GM19455 (cell line): ENCODE measurements around the gene CARD6.
"Not testable (repeated sequence)": the region's sequence is repeated elsewhere in the genome, so short reads cannot be mapped to it uniquely, and the experiment has no call there.

ENCODE experiments used
- ATAC-seq: cut with Tn5 transposase; IDR thresholded peaks from one replicate; pipeline ENCODE4 v1.9.1; 2021; ENCODE audit not compliant: unreplicated experiment

Gene CARD6

DNA sequence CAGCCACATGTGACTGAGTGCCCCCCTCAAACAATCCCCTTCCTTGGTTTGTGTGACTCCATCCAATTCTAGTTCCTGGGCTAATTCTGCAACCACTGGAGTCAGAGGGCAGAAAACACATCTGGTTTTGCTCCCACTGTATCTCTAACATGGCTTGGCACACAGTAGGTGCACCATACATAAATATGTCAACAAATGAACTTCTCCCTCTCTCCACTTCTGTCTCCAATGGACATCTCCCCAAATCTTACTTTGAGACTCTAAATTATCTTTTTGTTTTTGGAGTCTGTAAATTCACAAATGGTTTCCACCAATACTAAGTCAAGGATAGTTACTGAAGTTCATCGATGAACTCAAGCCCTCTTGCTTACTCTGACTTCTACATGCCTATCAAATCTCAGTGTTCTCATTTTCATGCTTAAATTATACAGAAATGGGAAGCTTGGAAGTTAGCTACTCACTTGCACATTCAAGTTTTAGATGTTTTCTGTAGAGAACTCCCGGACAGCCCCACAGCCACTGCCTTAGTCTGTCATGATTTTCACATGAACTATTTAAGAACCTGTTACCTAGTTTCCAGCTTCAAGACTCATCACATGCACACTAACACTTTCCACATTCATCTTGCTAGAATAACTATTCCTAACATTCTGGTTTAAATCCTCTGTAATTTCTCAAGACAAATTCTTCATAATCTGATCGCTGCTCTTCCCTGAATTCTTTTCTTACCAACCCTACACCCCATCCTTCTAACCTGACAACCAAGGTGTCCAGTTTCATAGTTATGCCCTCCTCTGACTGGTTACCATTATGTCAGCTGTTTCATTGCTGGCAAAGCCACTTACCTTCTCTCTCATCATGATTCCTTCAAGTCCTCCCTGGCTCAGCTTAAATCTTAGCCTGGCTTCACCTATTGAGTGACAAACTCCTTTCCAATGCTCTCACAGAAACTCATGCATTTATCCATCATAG is 12.2 kb upstream of the CARD6 start:
- ATAC-seq = no peak

DNA sequence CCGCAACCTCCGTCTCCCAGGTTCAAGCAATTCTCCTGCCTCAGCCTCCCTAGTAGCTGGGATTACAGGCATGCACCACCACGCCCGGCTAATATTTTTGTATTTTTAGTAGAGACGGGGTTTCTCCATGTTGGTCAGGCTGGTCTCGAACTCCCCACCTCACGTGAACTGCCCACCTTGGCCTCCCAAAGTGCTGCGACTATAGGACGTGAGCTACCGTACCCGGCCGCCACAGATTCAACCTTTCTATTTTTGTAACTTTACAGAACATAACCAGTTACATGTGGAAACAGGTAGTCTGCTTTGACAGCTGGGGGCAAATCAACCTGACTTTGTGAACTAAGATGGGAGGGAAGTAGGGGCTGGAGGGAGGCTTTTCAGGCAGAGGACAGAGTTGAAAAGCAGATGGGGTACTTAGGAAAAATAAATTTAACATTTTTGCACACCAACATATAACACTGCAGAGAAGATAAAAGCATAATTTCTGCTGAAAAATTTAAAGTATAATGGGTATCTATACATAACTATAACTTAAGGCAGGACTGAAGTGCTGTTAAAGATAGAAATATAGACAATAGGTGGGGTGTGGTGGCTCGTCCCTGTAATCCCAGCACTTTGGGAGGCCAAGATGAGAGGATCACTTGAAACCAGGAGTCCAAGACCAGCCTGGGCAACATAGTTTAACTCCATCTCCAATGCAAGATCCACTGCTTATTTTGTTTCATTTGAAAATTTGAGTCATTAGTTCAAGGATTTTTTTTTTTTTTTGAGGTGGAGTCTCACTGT is 11.2 kb upstream of the CARD6 start:
- no peak for ATAC-seq

DNA sequence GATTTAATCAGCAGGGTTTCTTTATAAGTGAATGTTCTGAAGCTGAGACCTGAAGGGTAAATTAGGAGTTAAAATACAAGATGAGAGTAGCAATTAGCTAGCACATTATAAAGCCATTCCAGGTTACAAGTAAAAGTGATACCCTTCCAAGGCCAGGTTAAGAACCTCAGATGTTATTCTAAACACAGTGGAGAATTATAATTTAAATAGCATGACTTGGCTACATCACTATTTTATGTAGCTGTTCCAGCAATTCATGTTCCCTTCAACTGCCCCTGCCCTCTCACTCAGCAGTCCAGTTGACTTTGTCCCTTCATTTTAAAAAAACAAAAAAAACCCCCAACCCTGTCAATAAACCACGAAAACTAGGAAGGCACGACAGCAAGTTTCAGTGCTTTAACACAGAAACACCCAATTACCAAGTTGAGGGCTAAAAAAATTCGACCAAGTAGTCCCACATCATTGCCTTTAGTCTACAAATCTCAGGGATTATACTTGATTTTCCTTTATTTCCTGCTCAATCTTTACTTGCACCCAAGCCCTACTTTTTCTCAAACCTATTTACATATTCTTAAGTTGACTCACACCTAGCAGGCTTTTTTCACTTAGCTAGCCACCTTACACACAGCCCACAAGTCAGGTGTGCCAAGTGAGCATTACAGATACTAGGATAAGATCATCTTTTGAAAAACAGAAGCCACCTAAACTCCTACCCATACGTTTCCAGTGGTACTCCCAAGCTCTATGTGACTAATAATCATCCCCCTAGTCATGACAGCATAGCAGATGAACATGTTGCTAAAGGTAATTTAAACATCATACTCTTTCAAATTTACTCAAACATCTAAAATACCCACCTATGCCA is 9.6 kb upstream of the CARD6 start:
- no peak for ATAC-seq

DNA sequence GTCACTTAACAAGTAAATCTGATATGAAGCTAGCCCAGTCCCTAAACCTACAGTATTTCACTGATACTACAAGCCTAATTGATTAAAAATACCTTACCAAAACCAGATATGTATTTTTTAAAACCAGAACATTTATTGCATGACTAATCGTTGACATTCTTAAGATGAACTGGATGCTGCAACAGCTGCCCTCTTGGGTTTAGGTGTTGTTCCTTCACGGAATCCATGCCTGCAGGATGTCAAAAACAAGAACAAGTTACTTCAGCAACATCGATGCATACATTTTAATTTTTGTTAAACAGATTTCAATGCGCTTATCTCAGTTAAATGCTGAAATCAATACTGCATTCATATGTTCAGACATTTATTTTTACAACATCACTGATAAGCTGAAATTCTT is 8.8 kb upstream of the CARD6 start:
- no peak for ATAC-seq

DNA sequence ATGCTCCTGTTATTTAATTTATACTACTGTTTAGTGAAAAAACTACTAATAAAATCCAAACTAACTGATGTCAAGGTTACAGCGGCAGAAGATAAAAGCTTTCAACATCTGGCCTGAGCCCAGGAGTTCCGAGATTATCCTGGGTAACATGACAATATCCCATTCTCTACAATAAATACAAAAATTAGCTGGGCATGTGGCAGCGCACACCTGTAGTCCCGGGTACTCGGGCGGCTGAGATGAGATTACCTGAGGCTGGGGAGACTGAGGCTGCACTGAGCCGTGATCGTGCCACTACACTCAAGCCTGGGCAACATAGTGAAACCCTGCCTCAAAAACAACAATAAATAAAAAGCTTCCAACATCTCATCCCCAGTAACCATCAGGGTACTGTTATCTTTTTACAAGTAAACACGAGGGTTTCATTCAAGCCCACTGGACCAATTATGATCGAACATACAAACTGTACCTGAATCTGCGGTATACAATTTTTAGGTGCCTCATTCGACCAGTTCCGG is 7.4 kb upstream of the CARD6 start:
- ATAC-seq = no peak

DNA sequence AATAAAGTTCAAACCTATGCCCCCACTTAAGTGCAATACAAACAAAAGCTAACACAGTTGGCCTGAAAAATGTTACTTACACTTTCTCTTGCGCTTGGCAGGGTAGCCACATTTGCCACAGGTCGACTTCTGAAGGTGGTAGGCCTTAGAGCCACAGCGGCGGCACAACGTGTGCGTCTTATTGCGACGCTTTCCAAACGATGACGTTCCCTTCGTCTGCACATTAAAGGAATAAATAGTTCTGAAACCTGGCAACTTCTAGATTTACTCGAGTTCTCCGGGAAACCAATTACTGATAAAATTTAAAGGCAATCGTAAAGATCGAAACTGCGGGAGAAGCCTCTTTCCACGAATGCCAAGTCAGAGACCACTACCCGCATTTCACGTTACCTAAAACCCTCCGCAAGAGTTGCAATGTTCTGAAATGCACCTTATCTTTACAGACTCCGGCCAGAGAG is 6.7 kb upstream of the CARD6 start:
- ATAC-seq = peak; percentile 0

DNA sequence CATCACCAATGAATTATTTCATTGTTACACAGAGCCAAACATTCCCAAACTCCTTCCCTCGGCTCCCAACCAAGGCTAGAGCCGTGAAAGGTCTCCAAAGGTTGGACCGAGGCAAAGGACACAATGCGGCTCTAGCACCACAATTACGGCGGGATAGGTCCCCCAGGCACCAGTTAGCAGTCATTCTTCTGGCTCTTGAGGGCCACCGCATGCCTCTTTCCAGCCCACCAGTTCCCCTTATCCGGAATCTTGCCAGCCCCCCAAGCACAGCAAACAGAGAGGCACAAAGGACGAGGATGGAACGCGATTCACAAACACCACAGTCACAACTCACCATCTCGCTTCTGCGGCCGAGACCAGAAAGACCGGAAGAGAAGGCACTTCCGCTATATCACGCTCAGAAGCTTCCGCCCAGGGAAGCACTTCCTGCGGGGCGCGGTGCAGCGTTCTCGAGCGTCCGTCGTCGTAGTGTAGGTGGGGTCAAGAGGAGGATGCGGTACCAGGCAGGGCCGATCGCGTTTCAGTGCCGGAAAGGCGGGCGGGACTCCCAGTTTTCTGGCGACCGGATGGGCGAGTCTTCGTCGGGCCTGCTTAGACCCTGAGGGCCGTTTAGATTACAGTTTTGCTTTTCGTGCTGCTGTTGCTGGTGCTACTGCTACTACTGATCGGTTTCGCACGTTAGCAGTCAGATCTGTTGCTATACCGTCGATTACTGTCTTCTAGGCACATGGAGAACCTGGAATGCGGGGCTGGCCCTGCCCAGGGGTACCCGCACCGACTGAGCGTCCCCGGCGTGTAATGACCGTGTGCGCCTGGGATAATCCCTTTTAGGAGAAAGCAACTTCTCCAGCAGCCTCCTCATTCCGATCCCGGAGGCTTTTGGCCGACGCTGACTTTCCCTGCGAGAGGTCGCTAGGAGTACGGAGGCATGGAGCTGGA is 6.0 kb upstream of the CARD6 start, which contains the start of gene RPL37:
TSS of gene RPL37 (minus strand) at position 374 of the 939 bp plus-strand sequence. CDS start at position 337, 37 bp downstream.
- ATAC-seq = peak; percentile 97

DNA sequence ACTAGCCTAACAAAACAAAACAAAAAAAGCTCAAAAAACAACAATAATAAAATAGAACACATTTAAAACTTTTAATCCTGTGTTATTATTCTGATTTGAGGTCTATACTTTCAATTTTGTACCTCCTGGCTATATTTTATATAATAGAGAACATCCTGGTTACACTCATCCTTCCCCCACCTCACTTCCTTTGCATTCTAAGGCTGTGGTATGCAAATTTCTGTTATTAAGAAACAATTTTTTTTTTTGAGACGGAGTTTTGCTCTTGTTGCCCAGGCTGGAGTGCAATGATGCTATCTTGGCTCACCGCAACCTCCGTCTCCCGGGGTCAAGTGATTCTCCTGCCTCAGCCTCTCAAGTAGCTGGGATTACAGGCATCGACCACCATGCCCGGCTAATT is 3.1 kb upstream of the CARD6 start:
- no peak for ATAC-seq

DNA sequence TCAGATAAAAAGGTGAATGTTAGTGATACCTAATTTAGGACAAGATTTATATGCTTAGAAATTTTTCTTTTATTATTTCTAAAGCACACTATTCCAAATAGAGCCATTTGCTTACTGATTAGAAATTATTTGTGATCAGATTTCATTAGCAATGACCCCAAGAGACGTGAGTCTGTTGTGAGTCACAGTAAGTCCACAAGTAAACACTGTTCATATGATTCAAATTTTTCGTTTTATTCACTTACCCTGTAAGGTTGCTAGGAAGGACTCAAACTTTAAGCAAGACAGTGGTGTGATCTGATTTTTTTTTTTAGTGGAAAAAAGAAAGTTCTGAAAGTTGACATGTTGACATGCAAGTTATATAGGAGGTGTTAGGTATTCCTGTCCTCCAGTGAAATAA is 1.2 kb downstream of the CARD6 start:
- ATAC-seq = no peak

DNA sequence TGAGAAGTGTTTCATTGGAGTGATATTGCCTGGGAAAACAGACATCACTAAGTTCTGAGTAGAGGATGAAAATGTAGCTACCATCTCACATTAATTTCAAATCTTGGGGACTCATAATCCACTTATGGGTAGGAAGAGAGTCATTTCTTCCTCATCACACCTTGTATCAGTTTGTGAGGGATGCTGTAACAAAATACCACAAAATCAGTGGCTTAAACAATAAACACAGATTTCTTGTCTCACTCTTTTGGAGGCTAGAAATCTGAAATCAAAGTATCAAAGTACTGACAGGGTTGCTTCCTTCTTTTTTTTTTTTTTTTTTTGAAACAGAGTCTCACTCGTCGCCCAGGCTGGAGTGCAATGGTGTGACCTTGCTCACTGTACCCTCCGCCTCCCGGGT is 3.4 kb downstream of the CARD6 start:
- no peak for ATAC-seq

DNA sequence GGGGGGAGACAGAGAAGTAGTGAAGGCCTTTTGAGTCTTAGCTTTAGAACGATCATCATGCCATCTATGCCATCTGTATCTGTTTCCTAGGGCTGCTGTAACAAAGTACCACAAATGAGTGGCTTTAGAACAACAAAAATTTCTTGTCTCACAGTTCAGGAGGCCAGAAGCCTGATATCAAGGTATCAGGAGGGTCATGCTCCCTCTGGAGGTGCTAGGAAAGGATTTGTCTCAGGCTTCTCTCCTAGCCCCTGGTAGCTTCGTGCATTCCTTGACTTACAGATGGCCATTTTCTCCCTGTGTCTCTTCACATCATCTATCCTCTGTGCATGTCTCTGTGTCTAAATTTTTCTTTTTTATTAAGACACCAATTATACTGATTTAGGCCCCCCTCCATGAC is 5.2 kb downstream of the CARD6 start:
- ATAC-seq = no peak

DNA sequence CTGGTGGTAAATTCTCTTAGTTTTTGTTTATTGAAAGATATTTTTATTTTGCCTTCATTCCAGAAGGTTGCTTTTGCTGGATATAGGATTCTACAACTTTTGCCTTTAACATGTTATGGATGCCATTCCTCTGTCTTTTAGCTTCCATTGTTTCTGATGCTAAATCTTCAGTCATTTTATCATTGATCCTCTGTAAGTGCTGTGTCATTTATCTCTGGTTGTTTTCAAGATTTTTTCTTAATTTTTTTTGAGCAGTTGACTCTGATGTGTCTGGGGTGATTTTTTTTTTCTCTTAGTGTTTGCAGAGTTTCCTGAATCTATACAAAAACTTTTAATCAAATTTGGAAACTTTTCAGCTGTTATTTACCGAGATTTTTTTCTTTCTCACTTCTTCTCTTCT is 6.4 kb downstream of the CARD6 start:
- ATAC-seq = no peak

DNA sequence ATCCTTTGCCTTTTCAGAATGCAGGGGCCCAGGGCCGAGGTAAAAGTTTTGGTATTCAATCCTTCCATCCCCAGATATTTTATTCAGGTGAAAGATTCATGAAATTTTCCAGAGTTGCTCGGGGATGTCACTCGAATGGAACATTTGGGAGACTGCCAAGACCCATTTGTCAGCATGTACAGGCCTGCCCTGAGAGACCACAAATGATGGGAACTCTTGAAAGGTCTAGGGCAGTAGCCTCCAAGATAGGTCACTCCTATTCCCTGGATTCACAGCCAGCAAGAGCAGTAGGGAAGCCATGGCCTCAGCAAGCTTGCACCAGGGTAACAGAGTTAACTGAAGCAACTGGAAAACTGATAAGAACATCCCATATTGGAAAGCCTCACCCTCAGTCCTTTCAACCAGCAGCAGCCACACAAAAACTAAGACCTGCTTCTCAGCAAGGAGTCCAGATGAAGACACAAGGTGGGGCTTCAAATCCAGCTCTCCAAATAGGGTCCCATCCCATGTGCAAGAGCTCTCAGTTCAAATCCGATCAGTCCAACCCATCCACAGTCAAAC is 12.5 kb downstream of the CARD6 start:
- no peak for ATAC-seq

DNA sequence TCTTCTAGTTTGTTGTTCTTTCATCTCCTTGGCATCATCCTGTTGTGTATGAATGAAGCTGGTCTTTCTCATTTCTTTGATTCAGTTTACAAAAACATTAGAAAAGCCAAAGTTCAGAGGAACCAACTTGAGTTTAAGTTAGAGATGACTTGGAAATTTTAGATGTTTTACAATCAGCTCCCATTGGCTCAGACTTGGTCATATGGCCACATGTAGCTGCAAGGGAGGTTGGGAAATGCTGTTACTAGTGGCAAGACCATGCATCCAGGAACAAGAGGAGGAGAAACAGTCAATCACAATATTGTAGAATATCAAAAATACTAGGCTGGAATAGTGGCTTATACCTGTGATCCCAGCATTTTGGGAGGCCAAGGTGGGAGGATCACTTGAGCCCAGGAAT is 19.5 kb downstream of the CARD6 start:
- no peak for ATAC-seq

DNA sequence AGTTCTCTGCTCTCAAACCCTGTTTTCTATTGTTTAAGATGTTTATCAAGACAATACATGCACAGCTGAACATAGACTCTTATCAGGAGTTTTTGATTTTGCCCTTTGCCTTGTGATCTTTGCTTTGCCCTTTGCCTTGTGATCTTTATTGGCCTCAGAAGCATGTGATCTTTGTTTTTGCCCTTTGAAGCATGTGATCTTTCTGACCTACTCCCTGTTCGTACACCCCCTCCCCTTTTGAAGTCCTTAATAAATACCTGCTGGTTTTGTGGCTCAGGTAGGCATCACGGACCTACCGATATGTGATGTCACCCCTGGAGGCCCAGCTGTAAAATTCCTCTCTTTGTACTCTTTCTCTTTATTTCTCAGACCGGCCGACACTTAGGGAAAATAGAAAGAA is 23.8 kb downstream of the CARD6 start:
- ATAC-seq = not testable (repeated sequence)

DNA sequence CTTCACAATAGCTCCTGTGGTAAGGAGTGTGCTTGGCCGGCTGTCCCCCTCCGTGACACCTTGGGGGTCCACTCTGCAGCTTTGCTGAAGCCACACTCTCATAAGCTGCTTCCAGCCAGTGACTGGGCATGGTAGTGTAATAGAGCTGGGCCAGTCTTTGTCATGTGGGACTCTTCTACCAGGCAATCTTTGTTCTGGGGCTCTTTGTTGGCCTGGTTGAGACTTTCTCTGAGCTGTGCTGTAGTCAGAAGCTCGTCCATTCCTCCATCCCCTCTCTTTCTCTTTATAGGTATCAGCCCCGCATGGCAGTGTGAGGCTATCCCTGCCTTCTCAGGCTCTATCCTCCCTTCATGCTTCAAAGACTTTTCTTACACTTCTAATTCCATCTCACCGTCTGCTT is 25.7 kb downstream of the CARD6 start:
- no peak for ATAC-seq

DNA sequence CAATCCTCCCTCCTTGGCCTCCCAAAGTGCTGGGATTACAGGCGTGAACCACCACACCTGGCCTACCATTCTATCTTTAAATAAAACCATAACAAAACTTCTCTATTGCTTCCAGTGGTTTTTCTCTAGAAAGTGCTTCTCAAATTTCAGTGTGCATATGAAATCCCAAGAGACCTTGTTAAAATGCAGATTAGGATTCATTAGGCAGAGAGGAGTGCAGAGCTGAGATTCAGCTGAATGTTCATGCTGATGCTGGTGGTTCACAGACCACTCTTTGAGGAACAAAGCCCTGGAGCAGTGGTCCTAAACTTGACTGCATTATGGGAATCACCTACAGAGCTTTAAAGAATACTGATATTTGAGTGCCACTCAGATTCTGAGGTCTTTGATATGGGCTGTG is 28.2 kb downstream of the CARD6 start:
- no peak for ATAC-seq

DNA sequence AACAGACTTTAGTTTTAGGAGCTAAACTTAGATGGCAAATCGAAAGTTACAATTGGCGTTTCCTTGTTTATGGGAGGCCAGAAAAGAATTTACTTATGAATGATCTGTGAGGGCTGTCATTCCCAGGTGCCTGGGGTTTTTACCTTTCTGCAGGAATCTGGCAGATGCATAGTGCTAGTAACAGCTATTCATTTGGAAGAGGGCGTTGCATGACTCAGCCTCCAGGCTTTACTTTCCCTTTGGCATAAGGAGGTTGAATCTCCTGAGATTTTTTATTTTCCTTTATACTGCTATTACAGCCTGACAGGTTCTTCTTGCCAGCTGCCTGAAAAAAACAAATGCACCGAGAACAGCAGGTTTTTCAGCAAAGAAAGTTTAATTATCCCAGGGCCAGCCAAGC is 30.0 kb downstream of the CARD6 start:
- no peak for ATAC-seq

DNA sequence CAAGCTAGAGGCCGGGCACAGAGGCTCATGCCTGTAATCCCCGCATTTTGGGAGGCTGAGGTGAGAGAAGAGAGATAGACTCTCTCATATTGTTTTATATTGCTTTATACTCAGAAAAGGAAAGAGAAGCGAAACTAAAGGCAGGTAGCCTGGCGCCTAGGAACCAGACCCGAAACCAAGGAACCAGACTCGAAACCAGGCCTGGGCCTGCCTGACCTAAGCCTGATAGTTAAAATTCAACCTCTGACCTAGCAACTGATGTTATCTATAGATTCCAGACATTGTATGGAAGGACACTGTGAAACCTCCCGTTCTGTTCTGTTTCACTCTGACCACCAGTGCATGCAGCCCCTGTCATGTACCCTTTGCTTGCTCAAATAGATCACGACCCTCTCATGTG is 31.1 kb downstream of the CARD6 start:
- ATAC-seq = not testable (repeated sequence)
